Measurements from ENCODE around the gene NUP214.

GRCh38 chr9:131138676-131139075, 13.3 kb downstream of the NUP214 start:
- no peak for TF ChIP-seq CTCF (IDR thresholded peaks at IDR 0.05; ENCODE audit: low read depth, low read length)
- TF ChIP-seq EZH2phosphoT487 (IDR thresholded peaks at IDR 0.05; ENCODE audit: low read depth): no peak
